ENCODE results near the gene EPB41L5. TPM values are rescaled to one million over a fixed set of nuclear protein-coding genes. Genes with fewer than 3 reads are reported as not detected.
"Not testable (repeated sequence)": the region's sequence is repeated elsewhere in the genome, so short reads cannot be mapped to it uniquely, and the experiment has no call there.

Gene EPB41L5
- total RNA-seq, 1 experiment from 2014 or later, result 25.4 TPM

DNA sequence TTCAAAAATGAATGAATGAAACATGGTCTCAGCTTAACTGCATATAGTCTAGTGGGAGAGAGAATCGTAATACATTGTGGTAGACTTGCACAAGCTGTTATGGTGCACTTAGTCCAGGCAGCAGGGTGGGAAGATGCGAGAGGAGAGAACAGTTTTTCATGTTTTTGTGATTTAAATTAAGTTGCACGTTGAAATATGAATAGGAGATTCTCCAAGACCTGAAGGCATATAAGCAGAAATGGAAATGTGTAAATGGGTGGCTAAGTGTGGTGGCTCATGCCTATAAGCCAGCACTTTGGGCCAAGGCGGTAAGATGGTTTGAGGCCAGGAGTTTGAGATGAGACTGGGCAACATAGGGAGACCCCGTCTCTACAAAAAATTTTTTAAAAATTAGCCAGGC lies 149.8 kb downstream of the EPB41L5 start:
- DNase-seq, result no peak
- no peaks in the 10 kb centered on the region; the same call in 1 of the 2 replicates for H3K36me3 ChIP-seq (replicated peaks; ENCODE audit: control insufficient read depth, insufficient read depth, low read length)
- H3K4me3 ChIP-seq (ENCODE audit: insufficient read depth, low read depth, low read length), result no peak overlapping the region
- no peaks in the 10 kb centered on the region for H3K27me3 ChIP-seq (ENCODE audit: control insufficient read depth, insufficient read depth, low read length)

DNA sequence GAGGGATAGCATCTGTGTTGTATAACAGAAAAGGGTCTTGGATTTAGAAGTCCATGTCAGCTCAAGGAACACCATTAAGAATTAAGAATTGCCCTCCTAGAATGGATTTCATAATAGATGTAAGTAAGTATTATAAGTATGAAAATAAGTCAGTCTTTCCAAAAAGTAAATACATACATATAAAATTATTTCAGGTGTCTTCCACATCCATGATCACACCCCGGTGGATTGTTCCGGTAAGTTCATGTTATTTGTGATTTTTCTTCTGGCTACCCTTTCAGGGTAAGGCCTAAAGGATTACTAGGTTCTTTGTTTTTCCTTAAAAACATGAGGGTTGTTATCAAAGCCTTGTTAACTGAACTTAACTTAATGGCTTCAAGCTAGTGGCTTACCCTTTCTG lies 154.4 kb downstream of the EPB41L5 start:
- H3K4me3 ChIP-seq (ENCODE audit: insufficient read depth, low read depth, low read length), result no peak overlapping the region
- no peak for DNase-seq
- no peaks in the 10 kb centered on the region for H3K27me3 ChIP-seq (ENCODE audit: control insufficient read depth, insufficient read depth, low read length)
- H3K36me3 ChIP-seq (replicated peaks; ENCODE audit: control insufficient read depth, insufficient read depth, low read length), result peaks cover 2% of the 10 kb centered on the region

DNA sequence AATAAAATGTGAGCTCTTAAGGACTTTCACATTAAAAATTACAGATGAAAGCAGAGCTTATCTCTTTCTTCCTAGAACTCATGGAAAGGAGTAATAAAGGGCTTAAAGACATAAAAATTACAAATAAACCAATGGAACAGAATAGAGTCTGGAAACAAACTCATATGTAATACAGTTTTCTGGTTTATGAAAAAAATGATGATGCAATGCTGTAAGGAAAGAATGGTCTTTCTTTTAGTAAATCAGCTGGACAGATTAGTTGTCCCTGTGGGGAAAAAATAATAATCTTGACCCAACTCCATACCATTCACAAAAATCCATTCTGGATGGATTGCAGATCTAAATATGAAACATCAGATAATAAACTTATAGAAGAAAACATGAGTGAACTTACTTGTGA lies 156.1 kb downstream of the EPB41L5 start:
- H3K36me3 ChIP-seq (replicated peaks; ENCODE audit: control insufficient read depth, insufficient read depth, low read length), result peaks cover 2% of the 10 kb centered on the region
- no peak overlapping the region for H3K4me3 ChIP-seq (ENCODE audit: insufficient read depth, low read depth, low read length)
- no peak for DNase-seq
- H3K27me3 ChIP-seq (ENCODE audit: control insufficient read depth, insufficient read depth, low read length), result no peaks in the 10 kb centered on the region

DNA sequence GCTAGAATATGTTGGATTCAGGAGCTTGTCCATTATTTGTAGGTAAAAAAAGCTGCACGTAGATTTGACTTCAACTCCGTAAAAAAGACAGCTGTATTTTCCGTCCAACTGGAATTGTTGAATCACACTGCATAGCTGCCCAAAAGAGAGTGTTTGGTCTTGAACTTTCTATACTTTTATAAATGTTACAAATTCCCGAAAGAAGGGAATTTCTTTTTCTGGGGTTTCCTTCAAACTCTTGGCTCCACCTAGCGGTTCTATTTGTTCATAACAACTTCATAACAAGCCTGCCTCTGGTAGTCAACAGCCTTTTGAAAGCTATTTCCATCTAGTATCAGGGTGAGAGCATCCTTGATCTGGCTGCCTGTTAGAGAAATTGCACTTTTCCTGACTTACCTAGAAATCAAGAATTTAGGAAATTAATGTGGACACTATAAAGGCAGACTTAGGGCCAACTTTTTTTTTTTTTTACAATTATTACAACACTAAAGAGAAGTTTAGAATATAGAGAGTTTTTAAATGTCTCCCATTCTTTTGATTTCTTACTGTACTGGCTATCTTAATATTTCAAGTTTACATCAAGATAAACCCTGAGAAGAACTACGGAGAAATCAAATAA lies 162.2 kb downstream of the EPB41L5 start:
- H3K27me3 ChIP-seq (ENCODE audit: control insufficient read depth, insufficient read depth, low read length), result no peaks in the 10 kb centered on the region
- H3K4me3 ChIP-seq (ENCODE audit: insufficient read depth, low read depth, low read length), result no peak overlapping the region
- DNase-seq, result peak; percentile 73
- H3K36me3 ChIP-seq (replicated peaks; ENCODE audit: control insufficient read depth, insufficient read depth, low read length), result peaks cover 2% of the 10 kb centered on the region

DNA sequence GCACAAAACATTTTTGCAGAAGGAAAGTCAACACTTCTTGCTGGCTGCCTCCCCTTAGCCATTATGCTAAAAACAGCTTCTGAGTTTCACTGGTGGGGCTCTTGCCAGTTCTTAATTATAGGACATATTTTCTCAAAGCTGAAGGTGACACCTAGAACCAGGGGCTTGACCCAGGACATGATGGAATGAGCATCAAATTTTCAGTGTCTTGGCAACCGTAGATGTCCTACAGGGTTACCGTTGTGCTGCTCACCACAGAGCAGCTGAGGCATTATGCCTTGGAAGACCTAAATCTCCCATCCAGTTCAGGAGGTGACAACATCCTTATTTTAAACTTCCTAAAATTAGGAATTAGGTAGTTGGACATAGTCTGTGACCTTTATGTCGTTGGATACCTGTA lies 163.6 kb downstream of the EPB41L5 start:
- no peaks in the 10 kb centered on the region for H3K27me3 ChIP-seq (ENCODE audit: control insufficient read depth, insufficient read depth, low read length)
- DNase-seq, result no peak
- no peak overlapping the region for H3K4me3 ChIP-seq (ENCODE audit: insufficient read depth, low read depth, low read length)
- H3K36me3 ChIP-seq (replicated peaks; ENCODE audit: control insufficient read depth, insufficient read depth, low read length), result no peaks in the 10 kb centered on the region

DNA sequence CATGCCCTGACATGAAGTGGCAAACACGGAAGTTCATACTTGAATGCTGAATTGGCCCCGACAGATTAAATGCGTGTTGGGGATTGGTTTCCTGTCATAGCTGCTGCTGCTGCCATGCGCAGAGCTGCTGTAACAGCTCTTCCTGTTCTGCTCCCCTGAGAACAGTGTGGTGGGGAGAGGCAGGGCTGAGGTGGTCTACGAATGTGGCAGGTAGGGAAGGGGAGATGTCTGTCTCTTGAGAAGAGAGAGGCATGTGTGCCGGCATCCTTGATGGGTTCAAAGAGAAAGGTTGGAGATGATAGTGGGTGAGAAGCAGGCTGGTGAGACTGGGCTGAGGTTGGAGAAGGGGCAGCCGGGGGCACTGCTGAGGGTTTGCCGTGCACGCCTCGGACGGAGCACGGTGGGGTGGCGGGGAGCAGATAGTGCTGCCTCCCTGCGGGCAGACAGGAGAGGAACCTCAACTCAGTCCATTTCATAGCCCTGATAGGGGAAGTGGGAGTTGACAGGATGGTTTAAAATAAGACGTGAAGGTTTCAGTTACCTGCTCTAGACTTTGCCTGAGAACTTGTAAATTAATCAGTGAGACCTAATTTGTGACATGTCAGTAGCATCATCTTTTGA lies 164.2 kb downstream of the EPB41L5 start:
- H3K36me3 ChIP-seq (replicated peaks; ENCODE audit: control insufficient read depth, insufficient read depth, low read length), result no peaks in the 10 kb centered on the region
- DNase-seq, result peak; percentile 45
- H3K27me3 ChIP-seq (ENCODE audit: control insufficient read depth, insufficient read depth, low read length), result no peaks in the 10 kb centered on the region
- H3K4me3 ChIP-seq (ENCODE audit: insufficient read depth, low read depth, low read length), result no peak overlapping the region

DNA sequence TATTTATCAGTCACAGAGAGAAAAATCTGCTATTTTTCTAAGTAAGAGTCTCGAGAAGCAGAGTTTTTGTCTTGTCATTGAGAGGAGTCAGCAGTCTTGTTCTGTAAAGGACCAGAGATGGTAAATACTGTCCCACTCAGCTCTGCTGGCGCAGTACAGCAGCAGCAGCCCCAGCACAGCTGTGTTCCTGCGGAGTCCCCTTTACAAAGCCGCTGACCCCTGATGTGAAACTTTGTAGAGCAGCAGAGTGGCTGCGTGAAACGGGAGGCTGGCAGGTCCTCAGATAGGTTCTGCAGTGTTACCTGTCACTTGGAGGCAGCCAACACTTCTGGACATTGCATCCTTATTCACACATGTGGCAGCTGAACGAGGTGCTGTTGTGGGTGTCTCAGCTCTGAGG lies 165.1 kb downstream of the EPB41L5 start:
- DNase-seq, result peak; percentile 28
- no peaks in the 10 kb centered on the region for H3K27me3 ChIP-seq (ENCODE audit: control insufficient read depth, insufficient read depth, low read length)
- H3K4me3 ChIP-seq (ENCODE audit: insufficient read depth, low read depth, low read length), result no peak overlapping the region
- no peaks in the 10 kb centered on the region for H3K36me3 ChIP-seq (replicated peaks; ENCODE audit: control insufficient read depth, insufficient read depth, low read length)

DNA sequence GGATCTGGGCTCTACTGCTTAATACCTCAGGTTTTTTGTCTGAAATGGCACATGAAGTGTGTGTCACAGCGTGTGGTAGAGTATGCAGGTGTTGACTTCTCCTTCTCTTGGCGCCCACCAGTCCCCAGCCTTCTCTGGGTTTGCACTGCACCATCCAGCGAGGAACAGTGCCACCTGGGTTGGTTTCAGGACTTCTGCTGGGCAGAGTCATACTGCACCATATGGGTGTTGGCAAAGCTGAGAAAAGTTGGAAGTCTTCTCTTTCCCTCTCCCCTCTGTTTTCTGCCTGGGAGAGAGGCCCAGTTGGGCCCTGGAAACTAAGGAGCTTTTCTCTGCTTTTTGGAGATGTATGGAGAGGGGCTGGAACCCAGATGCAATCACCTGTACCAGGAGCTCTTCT lies 166.5 kb downstream of the EPB41L5 start:
- H3K27me3 ChIP-seq (ENCODE audit: control insufficient read depth, insufficient read depth, low read length), result no peaks in the 10 kb centered on the region
- H3K4me3 ChIP-seq (ENCODE audit: insufficient read depth, low read depth, low read length), result no peak overlapping the region
- no peaks in the 10 kb centered on the region for H3K36me3 ChIP-seq (replicated peaks; ENCODE audit: control insufficient read depth, insufficient read depth, low read length)
- DNase-seq, result no peak

DNA sequence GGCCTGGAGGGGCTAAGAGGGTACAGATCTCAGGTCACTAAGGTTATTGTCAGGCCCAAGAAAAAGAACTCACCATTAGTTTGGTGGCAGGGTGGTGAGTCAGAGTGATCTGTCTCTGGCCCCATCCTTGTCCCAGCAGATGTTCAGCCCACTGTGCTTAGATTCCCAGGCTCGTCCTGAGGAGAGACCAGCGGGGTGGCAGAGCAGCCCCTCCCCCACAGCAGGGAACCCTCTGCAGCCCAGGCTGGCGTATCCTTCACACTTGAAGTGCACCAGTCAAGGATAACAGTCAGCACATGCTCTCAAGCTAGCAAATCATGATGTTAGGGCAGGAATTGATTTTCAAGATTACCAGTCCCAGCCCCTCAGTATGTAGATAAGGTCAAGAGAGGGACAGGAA lies 167.2 kb downstream of the EPB41L5 start:
- H3K27me3 ChIP-seq (ENCODE audit: control insufficient read depth, insufficient read depth, low read length), result no peaks in the 10 kb centered on the region
- no peak overlapping the region for H3K4me3 ChIP-seq (ENCODE audit: insufficient read depth, low read depth, low read length)
- DNase-seq, result peak; percentile 60
- H3K36me3 ChIP-seq (replicated peaks; ENCODE audit: control insufficient read depth, insufficient read depth, low read length), result no peaks in the 10 kb centered on the region

DNA sequence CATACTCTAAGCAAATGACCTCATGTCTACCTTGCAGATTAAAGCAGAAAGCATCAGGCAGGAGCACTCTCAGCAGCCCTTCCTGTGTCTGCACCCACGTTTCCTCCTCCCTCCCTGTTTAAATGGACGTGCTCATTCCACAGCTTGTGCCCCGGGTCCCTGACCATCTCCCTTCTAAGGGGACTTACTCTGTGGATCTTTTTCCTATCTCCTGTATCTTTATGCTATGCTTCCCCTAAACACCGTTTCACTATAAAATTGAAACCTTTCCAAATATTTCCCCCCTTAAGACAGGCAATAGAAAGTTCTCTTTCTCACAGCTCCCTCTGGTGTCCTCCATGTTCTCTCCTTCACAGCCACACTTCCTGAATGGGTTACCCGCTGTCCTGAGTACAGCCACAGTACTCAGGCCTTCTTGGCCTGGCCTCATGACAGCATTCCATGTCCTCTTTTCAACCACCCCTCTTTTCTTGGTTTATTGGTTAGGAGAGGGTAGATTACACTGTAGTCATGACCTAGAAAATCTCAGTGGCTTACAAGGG lies 169.2 kb downstream of the EPB41L5 start:
- Histone ChIP-seq H3K27me3 (ENCODE audit: control insufficient read depth, insufficient read depth, low read length) (no peaks in the 10 kb centered on the region), H3K4me3 (ENCODE audit: insufficient read depth, low read depth, low read length) (no peak overlapping the region), H3K36me3 (replicated peaks; ENCODE audit: control insufficient read depth, insufficient read depth, low read length) (no peaks in the 10 kb centered on the region)
- no peak for DNase-seq

DNA sequence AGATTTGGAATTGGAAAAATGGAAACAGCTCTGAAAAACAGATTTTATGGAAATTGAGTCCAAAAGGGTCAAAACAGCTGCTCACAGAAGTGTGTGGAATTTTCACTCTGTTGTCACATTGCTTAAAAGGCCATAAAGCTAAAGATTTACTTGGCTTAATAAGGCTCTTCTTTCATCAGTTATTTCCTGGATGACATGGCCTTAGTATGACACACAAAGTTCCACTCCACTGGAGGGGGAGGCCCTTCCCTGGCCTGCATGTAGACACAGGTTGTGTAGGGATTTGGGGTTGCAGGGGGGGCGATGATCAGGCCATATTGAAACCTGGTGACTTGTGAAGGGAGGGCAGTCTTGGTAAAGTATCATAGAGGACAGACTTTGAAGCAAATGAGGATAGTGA lies 176.3 kb downstream of the EPB41L5 start:
- H3K27me3 ChIP-seq (ENCODE audit: control insufficient read depth, insufficient read depth, low read length), result no peaks in the 10 kb centered on the region
- no peaks in the 10 kb centered on the region for H3K36me3 ChIP-seq (replicated peaks; ENCODE audit: control insufficient read depth, insufficient read depth, low read length)
- no peak for DNase-seq
- no peak overlapping the region for H3K4me3 ChIP-seq (ENCODE audit: insufficient read depth, low read depth, low read length)

DNA sequence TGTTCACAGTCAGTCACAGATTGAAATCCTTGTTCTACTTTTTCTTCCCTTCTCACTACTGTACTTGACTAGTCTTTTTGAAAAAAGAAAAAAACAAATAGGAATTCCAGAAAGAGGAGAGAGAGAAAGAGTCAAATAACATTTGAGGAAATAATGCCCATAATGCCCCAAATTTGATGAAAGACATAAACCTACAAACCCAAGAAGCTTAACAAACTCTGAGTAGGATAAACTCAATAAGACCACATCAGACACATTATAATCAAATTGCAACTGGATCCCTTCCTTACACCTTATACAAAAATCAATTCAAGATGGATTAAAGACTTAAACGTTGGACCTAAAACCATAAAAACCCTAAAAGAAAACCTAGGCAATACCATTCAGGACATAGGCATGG lies 179.4 kb downstream of the EPB41L5 start:
- Histone ChIP-seq H3K36me3 (replicated peaks; ENCODE audit: control insufficient read depth, insufficient read depth, low read length) (no peaks in the 10 kb centered on the region), H3K27me3 (ENCODE audit: control insufficient read depth, insufficient read depth, low read length) (no peaks in the 10 kb centered on the region), H3K4me3 (ENCODE audit: insufficient read depth, low read depth, low read length) (no peak overlapping the region)
- no peak for DNase-seq

DNA sequence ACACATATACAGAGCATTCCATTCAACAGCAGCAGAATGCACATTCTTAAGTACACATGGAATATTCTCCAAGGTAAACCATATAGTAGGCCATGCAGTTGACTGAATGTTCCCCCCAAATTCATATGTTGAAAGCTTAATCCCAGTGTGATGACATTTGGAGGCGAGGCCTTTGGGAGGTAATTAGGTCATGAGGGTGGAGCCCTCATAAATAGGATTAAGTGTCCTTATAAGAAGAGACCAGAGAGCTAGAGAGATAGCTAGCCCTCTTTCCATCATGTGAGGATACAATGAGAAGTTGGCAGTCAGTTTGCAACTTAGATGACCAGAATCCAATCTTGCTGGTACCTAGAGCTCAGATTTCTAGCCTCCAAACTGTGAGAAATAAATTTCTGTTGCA lies 182.7 kb downstream of the EPB41L5 start:
- no peak for DNase-seq
- H3K36me3 ChIP-seq (replicated peaks; ENCODE audit: control insufficient read depth, insufficient read depth, low read length), result no peaks in the 10 kb centered on the region
- no peak overlapping the region for H3K4me3 ChIP-seq (ENCODE audit: insufficient read depth, low read depth, low read length)
- H3K27me3 ChIP-seq (ENCODE audit: control insufficient read depth, insufficient read depth, low read length), result no peaks in the 10 kb centered on the region

DNA sequence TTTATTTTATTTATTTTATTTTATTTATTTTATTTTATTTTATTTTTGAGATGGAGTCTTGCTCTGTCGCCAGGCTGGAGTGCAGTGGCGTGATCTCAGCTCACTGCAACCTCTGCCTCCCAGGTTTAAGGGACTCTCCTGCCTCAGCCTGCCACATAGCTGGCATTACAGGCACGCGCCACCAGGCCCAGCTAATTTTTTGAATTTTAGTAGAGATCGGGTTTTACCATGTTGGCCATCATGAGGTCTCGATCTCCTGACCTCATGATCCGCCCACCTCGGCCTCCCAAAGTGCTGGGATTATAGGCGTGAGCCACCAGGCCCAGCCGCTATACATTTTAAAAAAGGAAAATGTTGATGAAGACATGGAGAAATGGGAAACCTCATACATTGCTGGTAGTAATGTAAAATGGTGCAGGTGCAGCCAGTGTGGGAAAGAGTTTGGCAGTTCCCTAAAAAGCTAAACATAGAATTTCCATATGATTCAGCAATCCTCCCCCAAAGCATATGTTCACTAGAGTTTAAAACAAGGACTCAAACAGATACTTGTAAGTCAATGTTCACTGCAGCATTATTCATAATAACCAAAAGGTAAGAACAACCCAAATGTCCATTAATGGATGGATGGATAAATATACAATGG lies 187.1 kb downstream of the EPB41L5 start:
- not testable (repeated sequence) for H3K27me3 ChIP-seq (ENCODE audit: control insufficient read depth, insufficient read depth, low read length)

More for the DNA sequence above, 187.1 kb downstream of the EPB41L5 start:
- not testable (repeated sequence) for H3K36me3 ChIP-seq (replicated peaks; ENCODE audit: control insufficient read depth, insufficient read depth, low read length); DNase-seq; H3K4me3 ChIP-seq (ENCODE audit: insufficient read depth, low read depth, low read length)
